NB4 (cell line): ENCODE measurements around the gene TACC2.
A peak's percentile ranks its signal among the peaks of the same experiment; 100 is the strongest.

Experiments
- DNase-seq: peaks from one replicate; pipeline ENCODE4 v3.0.0; 2010; ENCODE audit warnings: low read depth
- H3K4me3 ChIP-seq: one replicate; pipeline ENCODE4 v1.5.1; 2011; ENCODE audit warnings: mild to moderate bottlenecking, low read depth, low read length, moderate library complexity
- MAX ChIP-seq: IDR thresholded peaks from 2 replicates; pipeline ENCODE4 v1.6.1; 2011; ENCODE audit warnings: low read depth, low read length
- MYC ChIP-seq: IDR thresholded peaks from 2 replicates; pipeline ENCODE4 v1.6.1; 2011; ENCODE audit warnings: low read depth, low read length
- POLR2A ChIP-seq: IDR thresholded peaks from 2 replicates; pipeline ENCODE4 v1.6.1; 2011; ENCODE audit warnings: mild to moderate bottlenecking; ENCODE audit not compliant: insufficient read length; ENCODE audit errors: extremely low read depth
- TF ChIP-seq, protein P1 (sequence below): IDR thresholded peaks from one replicate; pipeline ENCODE4 v1.5.1; 2012; ENCODE audit warnings: low read depth, low read length

TACC2 gene

DNA sequence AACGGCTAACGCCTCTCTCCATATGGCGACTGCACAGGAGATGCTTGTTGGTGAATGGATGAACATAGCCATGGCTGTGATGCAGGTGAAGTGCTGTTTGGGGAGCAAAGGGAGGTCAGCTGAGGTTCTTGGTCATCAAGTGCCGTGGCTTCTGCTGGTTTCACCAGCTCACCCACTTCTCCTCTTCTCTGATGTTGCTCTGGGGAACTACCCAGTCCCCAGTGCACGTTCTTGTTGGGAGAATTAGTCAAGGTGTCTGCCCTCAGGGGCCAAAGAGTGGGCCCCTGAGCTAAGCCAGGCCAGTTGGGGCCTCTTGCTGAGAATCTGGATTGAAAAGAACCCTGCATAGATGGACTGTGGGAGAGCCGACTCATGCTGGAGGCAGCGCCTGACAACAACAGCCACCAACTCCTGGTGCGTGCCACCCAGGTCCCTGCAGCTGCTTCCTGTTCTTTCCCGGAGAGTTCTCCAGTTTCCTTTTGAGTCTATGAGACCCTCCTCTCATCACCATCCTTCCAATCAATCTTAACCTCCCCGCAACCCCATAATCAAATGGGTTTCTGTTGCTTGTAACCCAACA, 285.1 kb downstream of the TACC2 start:
- no peak overlapping the region for H3K4me3 ChIP-seq
- DNase-seq = no peak
- TF ChIP-seq POLR2A = no peak
- TF ChIP-seq, protein P1, sequence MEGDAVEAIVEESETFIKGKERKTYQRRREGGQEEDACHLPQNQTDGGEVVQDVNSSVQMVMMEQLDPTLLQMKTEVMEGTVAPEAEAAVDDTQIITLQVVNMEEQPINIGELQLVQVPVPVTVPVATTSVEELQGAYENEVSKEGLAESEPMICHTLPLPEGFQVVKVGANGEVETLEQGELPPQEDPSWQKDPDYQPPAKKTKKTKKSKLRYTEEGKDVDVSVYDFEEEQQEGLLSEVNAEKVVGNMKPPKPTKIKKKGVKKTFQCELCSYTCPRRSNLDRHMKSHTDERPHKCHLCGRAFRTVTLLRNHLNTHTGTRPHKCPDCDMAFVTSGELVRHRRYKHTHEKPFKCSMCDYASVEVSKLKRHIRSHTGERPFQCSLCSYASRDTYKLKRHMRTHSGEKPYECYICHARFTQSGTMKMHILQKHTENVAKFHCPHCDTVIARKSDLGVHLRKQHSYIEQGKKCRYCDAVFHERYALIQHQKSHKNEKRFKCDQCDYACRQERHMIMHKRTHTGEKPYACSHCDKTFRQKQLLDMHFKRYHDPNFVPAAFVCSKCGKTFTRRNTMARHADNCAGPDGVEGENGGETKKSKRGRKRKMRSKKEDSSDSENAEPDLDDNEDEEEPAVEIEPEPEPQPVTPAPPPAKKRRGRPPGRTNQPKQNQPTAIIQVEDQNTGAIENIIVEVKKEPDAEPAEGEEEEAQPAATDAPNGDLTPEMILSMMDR = no peak
- TF ChIP-seq MAX = no peak
- no peak for TF ChIP-seq MYC

DNA sequence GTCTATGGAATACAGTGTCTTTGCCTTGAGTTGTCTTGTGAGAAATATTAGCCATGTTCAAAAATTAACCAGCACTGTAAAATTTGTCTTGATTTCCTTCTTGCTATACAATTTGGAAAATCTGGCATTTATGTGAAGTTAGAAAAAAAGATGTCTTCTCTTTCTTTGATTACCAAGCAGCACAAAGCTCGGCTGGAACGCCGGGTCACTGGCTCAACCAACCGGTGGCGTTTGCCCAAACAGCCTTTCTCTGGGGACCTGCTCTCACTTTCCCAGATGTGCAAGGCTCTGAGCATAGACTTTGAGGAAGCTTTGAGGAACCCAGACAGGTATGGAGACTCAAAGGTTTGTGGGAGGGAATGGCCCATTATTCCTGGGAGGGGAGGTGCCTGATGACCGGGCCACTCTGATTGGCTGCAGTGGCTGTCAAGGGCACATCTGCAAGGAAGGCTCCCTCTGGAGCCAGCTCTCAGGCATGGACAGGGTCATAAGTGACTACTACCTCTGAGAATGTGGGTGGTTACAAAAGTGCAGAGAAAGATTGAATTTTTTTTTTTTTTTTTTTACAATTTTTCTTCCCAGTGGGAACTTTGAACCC, 287.7 kb downstream of the TACC2 start:
- TF ChIP-seq, protein P1 = no peak
- TF ChIP-seq POLR2A = no peak
- no peak for TF ChIP-seq MYC
- no peak for TF ChIP-seq MAX
- no peak overlapping the region for H3K4me3 ChIP-seq
- no peak for DNase-seq

DNA sequence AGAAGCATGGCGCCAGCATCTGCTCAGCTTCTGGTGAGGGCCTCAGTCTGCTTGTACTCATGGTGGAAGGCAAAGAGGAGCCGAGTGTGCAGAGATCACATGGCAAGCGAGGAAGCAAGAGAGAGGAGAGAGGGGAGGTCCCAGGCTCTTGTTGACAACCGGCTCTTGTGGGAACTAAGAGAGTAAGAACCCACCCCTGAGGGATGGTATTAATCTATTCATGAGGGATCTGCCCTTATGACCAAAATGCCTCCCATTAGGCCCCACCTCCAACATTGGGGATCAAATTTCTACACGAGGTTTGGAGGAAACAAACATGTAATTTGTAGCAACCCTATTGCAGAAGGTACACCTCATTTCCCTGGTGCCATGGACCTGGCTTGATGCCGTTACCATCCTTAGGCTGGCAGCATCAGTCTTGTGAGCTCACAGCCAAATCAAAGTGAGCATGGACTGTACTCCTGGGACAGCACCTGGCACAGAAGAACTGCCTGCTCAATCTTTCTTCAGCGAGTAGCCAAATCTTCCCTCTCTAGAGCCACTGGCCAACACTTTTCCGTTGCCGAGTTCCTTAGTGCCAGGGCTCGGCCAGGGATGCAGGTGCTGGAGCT, 288.7 kb downstream of the TACC2 start:
- no peak for DNase-seq
- TF ChIP-seq MYC (no peak), MAX (no peak), POLR2A (no peak)
- TF ChIP-seq, protein P1 = no peak
- H3K4me3 ChIP-seq = no peak overlapping the region

GRCh38 chr10:122279725-122280141, 290.8 kb downstream of the TACC2 start:
- TF ChIP-seq POLR2A = no peak
- TF ChIP-seq, protein P1 = peak; percentile 68
- no peak overlapping the region for H3K4me3 ChIP-seq
- DNase-seq = peak; percentile 48

GRCh38 chr10:122280156-122280555, 291.2 kb downstream of the TACC2 start:
- no peak for DNase-seq
- TF ChIP-seq MAX = no peak
- TF ChIP-seq MYC = no peak
- TF ChIP-seq, protein P1 = no peak
- TF ChIP-seq POLR2A = no peak
- no peak overlapping the region for H3K4me3 ChIP-seq
